Measurements from ENCODE around the gene GAL3ST3. TPM values are rescaled to one million over a fixed set of nuclear protein-coding genes. Genes with fewer than 3 reads are reported as not detected.

The GAL3ST3 gene
- polyA plus RNA-seq, 1 donor (not counting 4 experiments of a cell fraction or from before 2014, with no cell fraction given): not detected

- no peak overlapping the region for H3K4me2 ChIP-seq (ENCODE audit: control insufficient read depth, extremely low read depth, insufficient read depth, low read depth, low read length)
- H2AFZ ChIP-seq (ENCODE audit: control insufficient read depth, low read length): no peak overlapping the region
- no peaks in the 10 kb centered on the region for H4K20me1 ChIP-seq (ENCODE audit: control insufficient read depth, extremely low read depth, insufficient read depth, low read length)
- DNase-seq (ENCODE audit: low read depth, low spot score) (no peak), FAIRE-seq (no peak)
- no peak overlapping the region for H3K27ac ChIP-seq (ENCODE audit: control insufficient read depth, insufficient read depth, low read length)
- peaks cover 6 to 7% of the 10 kb centered on the region in 2 experiments for H3K36me3 ChIP-seq (ENCODE audit: control insufficient read depth in 2 of 2, extremely low read depth in 1 of 2, insufficient read depth in 2 of 2, low read length in 2 of 2)
- peaks cover 16% of the 10 kb centered on the region for H3K79me2 ChIP-seq (ENCODE audit: control insufficient read depth, insufficient read depth, low read length)
- H3K9ac ChIP-seq (ENCODE audit: control insufficient read depth, extremely low read depth, insufficient read depth, low read length): no peak overlapping the region
- H3K27me3 ChIP-seq (ENCODE audit: control insufficient read depth, extremely low read depth, insufficient read depth, low read length): no peaks in the 10 kb centered on the region
- peaks cover 3% of the 10 kb centered on the region for H3K9me1 ChIP-seq (ENCODE audit: control insufficient read depth, extremely low read depth, insufficient read depth, low read length)
- no peaks in the 10 kb centered on the region for H3K9me3 ChIP-seq (ENCODE audit: control insufficient read depth, low read depth, low read length)
- H3K4me3 ChIP-seq (ENCODE audit: control insufficient read depth in 2 of 3, extremely low read depth in 1 of 3, insufficient read depth in 2 of 3, low read depth in 1 of 3, low read length in 3 of 3): no peak overlapping the region
- H3K4me1 ChIP-seq (ENCODE audit: control insufficient read depth, extremely low read depth, insufficient read depth, low read length): peaks cover 36% of the 10 kb centered on the region
- TF ChIP-seq CTCF (optimal IDR thresholded peaks at IDR 0.05 in 1 of 3, IDR thresholded peaks at IDR 0.05 in 1 of 3, conservative IDR thresholded peaks at IDR 0.05 in 1 of 3; ENCODE audit: extremely low read depth in 1 of 3, insufficient read depth in 2 of 3, low read length in 3 of 3) (no peak), EZH2 (IDR thresholded peaks at IDR 0.05; ENCODE audit: low read length) (no peak)
- dilution Hi-C loops (cut with MboI; ENCODE audit: extremely low pct_ligation_motif_present, low sequenced_read_pairs): no loop called here
These were observed 41.7 kb downstream of the GAL3ST3 start for GRCh38 chr11:66007201-66007634.

GRCh38 chr11:66006891-66007176 lies 42.1 kb downstream of the GAL3ST3 start:
- Histone ChIP-seq H3K27ac (ENCODE audit: control insufficient read depth, insufficient read depth, low read length) (no peak overlapping the region), H3K9me3 (ENCODE audit: control insufficient read depth, low read depth, low read length) (no peaks in the 10 kb centered on the region), H3K36me3 (ENCODE audit: control insufficient read depth in 2 of 2, extremely low read depth in 1 of 2, insufficient read depth in 2 of 2, low read length in 2 of 2) (peaks cover 6 to 7% of the 10 kb centered on the region in 2 experiments), H3K9me1 (ENCODE audit: control insufficient read depth, extremely low read depth, insufficient read depth, low read length) (peaks cover 3% of the 10 kb centered on the region), H3K4me2 (ENCODE audit: control insufficient read depth, extremely low read depth, insufficient read depth, low read depth, low read length) (no peak overlapping the region), H3K4me1 (ENCODE audit: control insufficient read depth, extremely low read depth, insufficient read depth, low read length) (peaks cover 32% of the 10 kb centered on the region), H3K27me3 (ENCODE audit: control insufficient read depth, extremely low read depth, insufficient read depth, low read length) (no peaks in the 10 kb centered on the region), H4K20me1 (ENCODE audit: control insufficient read depth, extremely low read depth, insufficient read depth, low read length) (no peaks in the 10 kb centered on the region), H3K79me2 (ENCODE audit: control insufficient read depth, insufficient read depth, low read length) (peaks cover 17% of the 10 kb centered on the region), H3K9ac (ENCODE audit: control insufficient read depth, extremely low read depth, insufficient read depth, low read length) (no peak overlapping the region), H3K4me3 (ENCODE audit: control insufficient read depth in 2 of 3, extremely low read depth in 1 of 3, insufficient read depth in 2 of 3, low read depth in 1 of 3, low read length in 3 of 3) (no peak overlapping the region), H2AFZ (ENCODE audit: control insufficient read depth, low read length) (no peak overlapping the region)
- no peak for DNase-seq (ENCODE audit: low read depth, low spot score)
- dilution Hi-C loops (cut with MboI; ENCODE audit: extremely low pct_ligation_motif_present, low sequenced_read_pairs): no loop called here
- TF ChIP-seq CTCF (optimal IDR thresholded peaks at IDR 0.05 in 1 of 3, IDR thresholded peaks at IDR 0.05 in 1 of 3, conservative IDR thresholded peaks at IDR 0.05 in 1 of 3; ENCODE audit: extremely low read depth in 1 of 3, insufficient read depth in 2 of 3, low read length in 3 of 3): no peak
- no peak for TF ChIP-seq EZH2 (IDR thresholded peaks at IDR 0.05; ENCODE audit: low read length)
- no peak for FAIRE-seq

All from keratinocyte (primary cell).